Liver (tissue), 9 donors: ENCODE measurements around the gene RAPGEF2. TPM values are rescaled to one million over a fixed set of nuclear protein-coding genes. Genes with fewer than 3 reads are reported as not detected.

Source experiments
- DNase-seq: peaks from one replicate; pipeline ENCODE4 v3.0.0-alpha.2; 2017; ENCODE audit warnings: low spot score
- H3K27ac ChIP-seq, 2 donors: one replicate each; pipeline ENCODE4 v1.7.0; 2013; ENCODE audit warnings: inconsistent platforms in 2 of 2, low read length in 2 of 2, control low read depth in 1 of 2, low read depth in 1 of 2, mild to moderate bottlenecking in 1 of 2
- H3K27me3 ChIP-seq, 4 donors: one replicate each; pipeline versions ENCODE4 v1.6.1 to v1.7.0; 2013; ENCODE audit warnings: low read length in 3 of 4, inconsistent platforms in 1 of 4, mild to moderate bottlenecking in 1 of 4, moderate library complexity in 1 of 4; ENCODE audit not compliant: control insufficient read depth in 4 of 4, insufficient read depth in 4 of 4
- H3K36me3 ChIP-seq, 4 donors: one replicate each; pipeline versions ENCODE4 v1.6.1 to v1.7.0; 2013; ENCODE audit warnings: low read length in 3 of 4, mild to moderate bottlenecking in 3 of 4, low read depth in 1 of 4, moderate library complexity in 1 of 4; ENCODE audit not compliant: control insufficient read depth in 4 of 4, insufficient read depth in 3 of 4
- H3K4me1 ChIP-seq, 4 donors: one replicate each; pipeline versions ENCODE4 v1.6.1 to v1.7.0; 2013; ENCODE audit warnings: low read length in 3 of 4, mild to moderate bottlenecking in 3 of 4, moderate library complexity in 1 of 4; ENCODE audit not compliant: control insufficient read depth in 4 of 4, insufficient read depth in 4 of 4
- H3K4me3 ChIP-seq, 3 donors: one replicate each; pipeline versions ENCODE4 v1.6.1 to v1.7.0; 2013; ENCODE audit warnings: low read length in 3 of 3, control low read depth in 1 of 3, low read depth in 1 of 3, mild to moderate bottlenecking in 1 of 3
- H3K9ac ChIP-seq, 2 donors: one replicate each; pipeline ENCODE4 v1.7.0; 2013; ENCODE audit warnings: low read length in 2 of 2, mild to moderate bottlenecking in 2 of 2, moderate library complexity in 2 of 2, control low read depth in 1 of 2, low read depth in 1 of 2
- H3K9me3 ChIP-seq, 4 donors: one replicate each; pipeline versions ENCODE4 v1.6.1 to v1.7.0; 2013; ENCODE audit warnings: low read length in 3 of 4; ENCODE audit not compliant: control insufficient read depth in 4 of 4
- EGR1 ChIP-seq, 2 donors: IDR thresholded peaks; 2 replicates each; pipeline ENCODE4 v1.6.1; 2016 to 2018; ENCODE audit warnings: antibody characterized with exemption in 2 of 2, low read depth in 2 of 2
- FOXA1 ChIP-seq: IDR thresholded peaks from 2 replicates; pipeline ENCODE4 v1.6.1; 2016; ENCODE audit warnings: antibody characterized with exemption
- FOXA2 ChIP-seq: IDR thresholded peaks from 2 replicates; pipeline ENCODE4 v1.6.1; 2016; ENCODE audit warnings: antibody characterized with exemption
- GABPA ChIP-seq, 2 donors: IDR thresholded peaks in 1 of 2; conservative IDR thresholded peaks in 1 of 2; 2 replicates each; pipeline ENCODE4 v1.6.1; 2016; ENCODE audit warnings: antibody characterized with exemption in 2 of 2, mild to moderate bottlenecking in 1 of 2, moderate library complexity in 1 of 2
- HNF4A ChIP-seq, 2 donors: conservative IDR thresholded peaks; 2 replicates each; pipeline ENCODE4 v1.6.1; 2016; ENCODE audit warnings: antibody characterized with exemption in 2 of 2, mild to moderate bottlenecking in 2 of 2
- HNF4G ChIP-seq: IDR thresholded peaks from 2 replicates; pipeline ENCODE4 v1.6.1; 2016; ENCODE audit warnings: antibody characterized with exemption
- JUND ChIP-seq, 2 donors: IDR thresholded peaks; 2 replicates each; pipeline ENCODE4 v1.6.1; 2016; ENCODE audit warnings: antibody characterized with exemption in 2 of 2
- NR2F2 ChIP-seq: IDR thresholded peaks from 2 replicates; pipeline ENCODE4 v1.6.1; 2016; ENCODE audit warnings: antibody characterized with exemption
- RAD21 ChIP-seq, 2 donors: IDR thresholded peaks; 2 replicates each; pipeline ENCODE4 v1.6.1; 2016; ENCODE audit warnings: antibody characterized with exemption in 2 of 2, mild to moderate bottlenecking in 2 of 2
- RXRA ChIP-seq, 2 donors: IDR thresholded peaks; 2 replicates each; pipeline ENCODE4 v1.6.1; 2017 to 2018; ENCODE audit warnings: antibody characterized with exemption in 2 of 2, mild to moderate bottlenecking in 1 of 2
- SP1 ChIP-seq: IDR thresholded peaks from 2 replicates; pipeline ENCODE4 v1.6.1; 2018; ENCODE audit warnings: antibody characterized with exemption, mild to moderate bottlenecking
- TAF1 ChIP-seq: conservative IDR thresholded peaks from 2 replicates; pipeline ENCODE4 v1.6.1; 2016; ENCODE audit warnings: antibody characterized with exemption, mild to moderate bottlenecking
- YY1 ChIP-seq: IDR thresholded peaks from 2 replicates; pipeline ENCODE4 v1.6.1; 2016; ENCODE audit warnings: antibody characterized with exemption, mild to moderate bottlenecking
- WGBS: extraction: QIAGEN DNeasy Blood & Tissue Kit; methylation state at CpG from one replicate; pipeline ENCODE4 v1.1.7; 2013; 5-methylcytosine and 5-hydroxymethylcytosine counted together
- polyA plus RNA-seq, 2 donors: library from polyadenylated mRNA; stranded (reverse) in 1 of 2; unstranded in 1 of 2; fragments of 200-250 nt in 1 of 2; fragments of >200 nt in 1 of 2; fragmentation: Nextera tagmentation in 1 of 2; extraction: Ambion mirVana in 1 of 2; gene quantifications; one replicate each; pipeline versions ENCODE4 v1.2.1 to v1.2.3, GENCODE V29; 2013 to 2015
- total RNA-seq, 2 donors: library from RNA; depleted of rRNA; stranded (reverse); fragments of >200 nt; gene quantifications; one replicate each; pipeline ENCODE4 v1.2.3, GENCODE V29; 2014
- TF ChIP-seq, protein P1 (sequence below): IDR thresholded peaks from 2 replicates; pipeline ENCODE4 v1.6.1; 2016; ENCODE audit warnings: antibody characterized with exemption
- TF ChIP-seq, protein P2 (sequence below): fragments of 150-350 bp; IDR thresholded peaks from 2 replicates; pipeline ENCODE4 v1.5.1; 2017; ENCODE audit warnings: improper control_type of control experiment, low read depth, low read length; ENCODE audit not compliant: missing input control
- TF ChIP-seq, protein P3 (sequence below): IDR thresholded peaks from 2 replicates; pipeline ENCODE4 v1.6.1; 2016; ENCODE audit warnings: antibody characterized with exemption
- TF ChIP-seq, protein P4 (sequence below): IDR thresholded peaks from 2 replicates; pipeline ENCODE4 v1.6.1; 2016; ENCODE audit warnings: antibody characterized with exemption, mild to moderate bottlenecking
- TF ChIP-seq, protein P5 (sequence below): IDR thresholded peaks from 2 replicates; pipeline ENCODE4 v1.6.1; 2016; ENCODE audit warnings: antibody characterized with exemption
- donor health status: healthy.
- donor health status: healthy.
- donor health status: healthy.
- donor health status: healthy.
- donor health status: healthy.

Gene RAPGEF2
- total and polyA plus RNA-seq, 4 donors: 7.3 to 90.4 (median 32.2) TPM

DNA sequence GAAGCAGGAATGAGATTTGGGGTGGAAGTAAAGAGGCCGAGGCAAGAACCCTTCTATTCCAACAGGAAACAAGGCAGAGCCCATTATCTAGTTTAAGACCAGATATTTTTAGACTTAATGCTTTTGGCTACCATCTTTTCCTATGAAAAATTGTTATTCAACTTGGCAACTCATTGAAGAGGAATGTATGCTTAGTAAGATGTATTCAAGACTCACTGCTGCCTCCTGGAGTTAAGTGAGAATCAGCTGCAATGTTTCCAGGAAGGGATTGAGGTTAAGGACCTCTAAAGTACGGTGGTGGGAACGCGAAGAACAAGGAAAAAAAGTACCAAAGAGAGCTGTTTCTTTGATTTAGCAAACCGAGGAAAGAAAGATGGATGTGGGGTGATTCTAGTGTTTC is 89.1 kb downstream of the RAPGEF2 start:
- TF ChIP-seq HNF4A (conservative IDR thresholded peaks at IDR 0.05) (no peak), HNF4G (no peak), FOXA2 (no peak), RXRA (IDR thresholded peaks at IDR 0.05) (peak in 1 of 2 donors; percentile 28), TAF1 (no peak), SP1 (no peak), EGR1 (IDR thresholded peaks at IDR 0.05; ENCODE audit: low read depth in 2 of 2) (no peak), GABPA (IDR thresholded peaks at IDR 0.05 in 1 of 2, conservative IDR thresholded peaks at IDR 0.05 in 1 of 2) (no peak), FOXA1 (no peak), JUND (IDR thresholded peaks at IDR 0.05) (no peak), YY1 (no peak), NR2F2 (no peak), RAD21 (IDR thresholded peaks at IDR 0.05) (peak in 1 of 2 donors; percentile 50)
- TF ChIP-seq, protein P1, sequence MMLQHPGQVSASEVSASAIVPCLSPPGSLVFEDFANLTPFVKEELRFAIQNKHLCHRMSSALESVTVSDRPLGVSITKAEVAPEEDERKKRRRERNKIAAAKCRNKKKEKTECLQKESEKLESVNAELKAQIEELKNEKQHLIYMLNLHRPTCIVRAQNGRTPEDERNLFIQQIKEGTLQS: no peak
- TF ChIP-seq, protein P2, sequence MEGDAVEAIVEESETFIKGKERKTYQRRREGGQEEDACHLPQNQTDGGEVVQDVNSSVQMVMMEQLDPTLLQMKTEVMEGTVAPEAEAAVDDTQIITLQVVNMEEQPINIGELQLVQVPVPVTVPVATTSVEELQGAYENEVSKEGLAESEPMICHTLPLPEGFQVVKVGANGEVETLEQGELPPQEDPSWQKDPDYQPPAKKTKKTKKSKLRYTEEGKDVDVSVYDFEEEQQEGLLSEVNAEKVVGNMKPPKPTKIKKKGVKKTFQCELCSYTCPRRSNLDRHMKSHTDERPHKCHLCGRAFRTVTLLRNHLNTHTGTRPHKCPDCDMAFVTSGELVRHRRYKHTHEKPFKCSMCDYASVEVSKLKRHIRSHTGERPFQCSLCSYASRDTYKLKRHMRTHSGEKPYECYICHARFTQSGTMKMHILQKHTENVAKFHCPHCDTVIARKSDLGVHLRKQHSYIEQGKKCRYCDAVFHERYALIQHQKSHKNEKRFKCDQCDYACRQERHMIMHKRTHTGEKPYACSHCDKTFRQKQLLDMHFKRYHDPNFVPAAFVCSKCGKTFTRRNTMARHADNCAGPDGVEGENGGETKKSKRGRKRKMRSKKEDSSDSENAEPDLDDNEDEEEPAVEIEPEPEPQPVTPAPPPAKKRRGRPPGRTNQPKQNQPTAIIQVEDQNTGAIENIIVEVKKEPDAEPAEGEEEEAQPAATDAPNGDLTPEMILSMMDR: peak; percentile 12
- TF ChIP-seq, protein P3, sequence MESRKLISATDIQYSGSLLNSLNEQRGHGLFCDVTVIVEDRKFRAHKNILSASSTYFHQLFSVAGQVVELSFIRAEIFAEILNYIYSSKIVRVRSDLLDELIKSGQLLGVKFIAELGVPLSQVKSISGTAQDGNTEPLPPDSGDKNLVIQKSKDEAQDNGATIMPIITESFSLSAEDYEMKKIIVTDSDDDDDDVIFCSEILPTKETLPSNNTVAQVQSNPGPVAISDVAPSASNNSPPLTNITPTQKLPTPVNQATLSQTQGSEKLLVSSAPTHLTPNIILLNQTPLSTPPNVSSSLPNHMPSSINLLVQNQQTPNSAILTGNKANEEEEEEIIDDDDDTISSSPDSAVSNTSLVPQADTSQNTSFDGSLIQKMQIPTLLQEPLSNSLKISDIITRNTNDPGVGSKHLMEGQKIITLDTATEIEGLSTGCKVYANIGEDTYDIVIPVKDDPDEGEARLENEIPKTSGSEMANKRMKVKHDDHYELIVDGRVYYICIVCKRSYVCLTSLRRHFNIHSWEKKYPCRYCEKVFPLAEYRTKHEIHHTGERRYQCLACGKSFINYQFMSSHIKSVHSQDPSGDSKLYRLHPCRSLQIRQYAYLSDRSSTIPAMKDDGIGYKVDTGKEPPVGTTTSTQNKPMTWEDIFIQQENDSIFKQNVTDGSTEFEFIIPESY: no peak
- TF ChIP-seq, protein P4, sequence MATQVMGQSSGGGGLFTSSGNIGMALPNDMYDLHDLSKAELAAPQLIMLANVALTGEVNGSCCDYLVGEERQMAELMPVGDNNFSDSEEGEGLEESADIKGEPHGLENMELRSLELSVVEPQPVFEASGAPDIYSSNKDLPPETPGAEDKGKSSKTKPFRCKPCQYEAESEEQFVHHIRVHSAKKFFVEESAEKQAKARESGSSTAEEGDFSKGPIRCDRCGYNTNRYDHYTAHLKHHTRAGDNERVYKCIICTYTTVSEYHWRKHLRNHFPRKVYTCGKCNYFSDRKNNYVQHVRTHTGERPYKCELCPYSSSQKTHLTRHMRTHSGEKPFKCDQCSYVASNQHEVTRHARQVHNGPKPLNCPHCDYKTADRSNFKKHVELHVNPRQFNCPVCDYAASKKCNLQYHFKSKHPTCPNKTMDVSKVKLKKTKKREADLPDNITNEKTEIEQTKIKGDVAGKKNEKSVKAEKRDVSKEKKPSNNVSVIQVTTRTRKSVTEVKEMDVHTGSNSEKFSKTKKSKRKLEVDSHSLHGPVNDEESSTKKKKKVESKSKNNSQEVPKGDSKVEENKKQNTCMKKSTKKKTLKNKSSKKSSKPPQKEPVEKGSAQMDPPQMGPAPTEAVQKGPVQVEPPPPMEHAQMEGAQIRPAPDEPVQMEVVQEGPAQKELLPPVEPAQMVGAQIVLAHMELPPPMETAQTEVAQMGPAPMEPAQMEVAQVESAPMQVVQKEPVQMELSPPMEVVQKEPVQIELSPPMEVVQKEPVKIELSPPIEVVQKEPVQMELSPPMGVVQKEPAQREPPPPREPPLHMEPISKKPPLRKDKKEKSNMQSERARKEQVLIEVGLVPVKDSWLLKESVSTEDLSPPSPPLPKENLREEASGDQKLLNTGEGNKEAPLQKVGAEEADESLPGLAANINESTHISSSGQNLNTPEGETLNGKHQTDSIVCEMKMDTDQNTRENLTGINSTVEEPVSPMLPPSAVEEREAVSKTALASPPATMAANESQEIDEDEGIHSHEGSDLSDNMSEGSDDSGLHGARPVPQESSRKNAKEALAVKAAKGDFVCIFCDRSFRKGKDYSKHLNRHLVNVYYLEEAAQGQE: no peak
- TF ChIP-seq, protein P5, sequence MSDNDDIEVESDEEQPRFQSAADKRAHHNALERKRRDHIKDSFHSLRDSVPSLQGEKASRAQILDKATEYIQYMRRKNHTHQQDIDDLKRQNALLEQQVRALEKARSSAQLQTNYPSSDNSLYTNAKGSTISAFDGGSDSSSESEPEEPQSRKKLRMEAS: no peak
- no peaks in the 10 kb centered on the region for H3K9me3 ChIP-seq
- DNase-seq: no peak

More for the DNA sequence above, 89.1 kb downstream of the RAPGEF2 start:
- Histone ChIP-seq H3K36me3 (peaks cover 0 to 5% (median under 1%) of the 10 kb centered on the region in 4 donors), H3K4me1 (no peaks in the 10 kb centered on the region), H3K27me3 (no peaks in the 10 kb centered on the region), H3K27ac (no peak overlapping the region), H3K9ac (no peak overlapping the region), H3K4me3 (no peak overlapping the region)
- WGBS: 83% methylated on average over 5 of the region's 5 CpGs
